ENCODE data around the gene PACSIN1.
A peak's percentile ranks its signal among the peaks of the same experiment; 100 is the strongest.

Gene PACSIN1

GRCh38 chr6:34465531-34466241 lies at the start of gene PACSIN1:
Gene PACSIN1 (plus strand): TSS chr6:34466076. CDS start chr6:34526306, 60,230 bp downstream.
- no peak for TF ChIP-seq CTCF (IDR thresholded peaks at IDR 0.05; ENCODE audit: insufficient read depth, low read depth, low read length, missing control alignments)
- peak; percentile 39 for DNase-seq (ENCODE audit: low read depth)
- peak within 1 kb of the TSS; percentile 27 for H3K4me3 ChIP-seq (ENCODE audit: low read length)

GRCh38 chr6:34416877-34417371 lies 49.0 kb upstream of the PACSIN1 start:
- no peak overlapping the region for H3K4me3 ChIP-seq (ENCODE audit: low read length)
- no peak for DNase-seq (ENCODE audit: low read depth)
- no peak for TF ChIP-seq CTCF (IDR thresholded peaks at IDR 0.05; ENCODE audit: insufficient read depth, low read depth, low read length, missing control alignments)

GRCh38 chr6:34418367-34418766 lies 47.5 kb upstream of the PACSIN1 start:
- H3K4me3 ChIP-seq (ENCODE audit: low read length) = no peak overlapping the region
- DNase-seq (ENCODE audit: low read depth) = no peak
- TF ChIP-seq CTCF (IDR thresholded peaks at IDR 0.05; ENCODE audit: insufficient read depth, low read depth, low read length, missing control alignments) = no peak

- DNase-seq (ENCODE audit: low read depth) = peak; percentile 24
- no peak overlapping the region for H3K4me3 ChIP-seq (ENCODE audit: low read length)
- TF ChIP-seq CTCF (IDR thresholded peaks at IDR 0.05; ENCODE audit: insufficient read depth, low read depth, low read length, missing control alignments) = no peak
Measured at GRCh38 chr6:34423254-34423653, 42.6 kb upstream of the PACSIN1 start.

- DNase-seq (ENCODE audit: low read depth) = no peak
- TF ChIP-seq CTCF (IDR thresholded peaks at IDR 0.05; ENCODE audit: insufficient read depth, low read depth, low read length, missing control alignments) = no peak
- H3K4me3 ChIP-seq (ENCODE audit: low read length) = peak overlapping the region; percentile 99
Measured at GRCh38 chr6:34424200-34425131, 41.4 kb upstream of the PACSIN1 start.

- peak; percentile 15 for DNase-seq (ENCODE audit: low read depth)
- no peak for TF ChIP-seq CTCF (IDR thresholded peaks at IDR 0.05; ENCODE audit: insufficient read depth, low read depth, low read length, missing control alignments)
Measured at GRCh38 chr6:34425132-34425497, 40.8 kb upstream of the PACSIN1 start.

More at GRCh38 chr6:34425132-34425497, 40.8 kb upstream of the PACSIN1 start:
- H3K4me3 ChIP-seq (ENCODE audit: low read length) = peak overlapping the region; percentile 99
